KMS-11 (cell line): Measurements from ENCODE around the gene ABHD2.

ENCODE experiments used
- H2AFZ ChIP-seq: fragments of 200-600 bp; sonication (generic); 2 replicates; pipeline ENCODE4 v1.6.1; 2016; ENCODE audit warnings: antibody characterized with exemption, mixed run types, low read depth
- H3K27ac ChIP-seq: fragments of 200-600 bp; sonication (generic); 2 replicates; pipeline ENCODE4 v1.6.1; 2016; ENCODE audit warnings: mild to moderate bottlenecking, mixed run types
- H3K27me3 ChIP-seq: fragments of 200-600 bp; sonication (generic); 2 replicates; pipeline ENCODE4 v1.6.1; 2017; ENCODE audit warnings: mild to moderate bottlenecking, low read depth, mixed run types, moderate library complexity; ENCODE audit not compliant: insufficient read depth
- H3K36me3 ChIP-seq: fragments of 200-600 bp; sonication (generic); 2 replicates; pipeline ENCODE4 v1.6.1; 2017; ENCODE audit warnings: mild to moderate bottlenecking, mixed run types; ENCODE audit not compliant: insufficient read depth
- H3K4me1 ChIP-seq: fragments of 200-600 bp; sonication (generic); 2 replicates; pipeline ENCODE4 v1.6.1; 2016; ENCODE audit warnings: mild to moderate bottlenecking, low read depth, mixed run types; ENCODE audit not compliant: poor library complexity, severe bottlenecking
- H3K4me2 ChIP-seq: fragments of 200-600 bp; sonication (generic); 2 replicates; pipeline ENCODE4 v1.7.0; 2016; ENCODE audit warnings: mild to moderate bottlenecking, mixed run types
- H3K4me3 ChIP-seq: fragments of 200-600 bp; sonication (generic); IDR thresholded peaks from 2 replicates; pipeline ENCODE4 v1.6.1; 2017; ENCODE audit warnings: low read depth, low read length, mixed read lengths; ENCODE audit not compliant: insufficient read depth
- H3K79me2 ChIP-seq: fragments of 200-600 bp; sonication (generic); 2 replicates; pipeline ENCODE4 v1.6.1; 2016; ENCODE audit warnings: low read depth, mixed run types; ENCODE audit not compliant: insufficient read depth
- H3K9ac ChIP-seq: fragments of 200-600 bp; sonication (generic); 2 replicates; pipeline ENCODE4 v1.6.1; 2016; ENCODE audit warnings: mild to moderate bottlenecking, mixed run types
- H4K20me1 ChIP-seq: fragments of 200-600 bp; sonication (generic); 2 replicates; pipeline ENCODE4 v1.6.1; 2016; ENCODE audit warnings: mild to moderate bottlenecking, mixed run types; ENCODE audit not compliant: insufficient read depth
- CTCF ChIP-seq: fragments of 200-600 bp; sonication (generic); conservative IDR thresholded peaks from 2 replicates; pipeline ENCODE4 v1.6.1; 2017; ENCODE audit warnings: low read depth, mild to moderate bottlenecking, antibody characterized with exemption, low read length, moderate library complexity, mixed read lengths

Gene ABHD2

GRCh38 chr15:89108835-89109234 lies 20.6 kb downstream of the ABHD2 start:
- Histone ChIP-seq H2AFZ (no peak overlapping the region), H3K27ac (no peak overlapping the region), H4K20me1 (no peaks in the 10 kb centered on the region), H3K27me3 (no peaks in the 10 kb centered on the region), H3K4me3 (no peak overlapping the region), H3K79me2 (peaks cover 9% of the 10 kb centered on the region; the same call in 1 of the 2 replicates), H3K4me1 (peaks cover 39% of the 10 kb centered on the region), H3K9ac (no peak overlapping the region), H3K4me2 (no peak overlapping the region), H3K36me3 (no peaks in the 10 kb centered on the region)
- no peak for TF ChIP-seq CTCF

GRCh38 chr15:89109238-89109637 lies 21.0 kb downstream of the ABHD2 start:
- H3K4me1 ChIP-seq: peaks cover 43% of the 10 kb centered on the region
- TF ChIP-seq CTCF: no peak
- H3K27ac ChIP-seq: no peak overlapping the region

GRCh38 chr15:89110060-89110459 lies 21.8 kb downstream of the ABHD2 start:
- H3K79me2 ChIP-seq: peaks cover 12% of the 10 kb centered on the region; the same call in 1 of the 2 replicates
- TF ChIP-seq CTCF: no peak
- no peak overlapping the region for H3K4me3 ChIP-seq
- peaks cover 51% of the 10 kb centered on the region for H3K4me1 ChIP-seq
- no peak overlapping the region for H3K27ac ChIP-seq
- H3K27me3 ChIP-seq: no peaks in the 10 kb centered on the region
- no peaks in the 10 kb centered on the region for H3K36me3 ChIP-seq
- H3K4me2 ChIP-seq: no peak overlapping the region; the same call in 1 of the 2 replicates
- no peak overlapping the region for H2AFZ ChIP-seq
- no peak overlapping the region for H3K9ac ChIP-seq
- H4K20me1 ChIP-seq: no peaks in the 10 kb centered on the region

More at GRCh38 chr15:89109238-89109637, 21.0 kb downstream of the ABHD2 start:
- Histone ChIP-seq H3K4me3 (no peak overlapping the region), H2AFZ (no peak overlapping the region), H3K27me3 (no peaks in the 10 kb centered on the region), H3K9ac (no peak overlapping the region), H3K79me2 (peaks cover 12% of the 10 kb centered on the region; the same call in 1 of the 2 replicates), H3K4me2 (no peak overlapping the region), H3K36me3 (no peaks in the 10 kb centered on the region), H4K20me1 (no peaks in the 10 kb centered on the region)

GRCh38 chr15:89111352-89111751 lies 23.1 kb downstream of the ABHD2 start:
- H3K27me3 ChIP-seq: no peaks in the 10 kb centered on the region
- no peak overlapping the region for H3K9ac ChIP-seq
- H2AFZ ChIP-seq: no peak overlapping the region
- no peaks in the 10 kb centered on the region for H3K36me3 ChIP-seq
- no peaks in the 10 kb centered on the region for H4K20me1 ChIP-seq
- peaks cover 12% of the 10 kb centered on the region; the same call in 1 of the 2 replicates for H3K79me2 ChIP-seq
- H3K4me2 ChIP-seq: peak overlapping the region; percentile 88
- no peak for TF ChIP-seq CTCF
- H3K4me1 ChIP-seq: peaks cover 63% of the 10 kb centered on the region
- no peak overlapping the region for H3K4me3 ChIP-seq
- peak overlapping the region; percentile 95 for H3K27ac ChIP-seq
